Body of pancreas (tissue), 4 donors: ENCODE data around the gene CACNA2D3.

ENCODE experiments used
- POLR2A ChIP-seq, 3 donors: fragments of 450-650 bp; IDR thresholded peaks; one replicate each; pipeline ENCODE4 v1.6.1; 2016; ENCODE audit warnings: antibody characterized with exemption in 3 of 3, mild to moderate bottlenecking in 2 of 3
- TF ChIP-seq, protein P1 (sequence below), 7 experiments: fragments of 450-650 bp in 4 of 7; fragments of 200-600 bp in 3 of 7; sonication (generic) in 3 of 7; IDR thresholded peaks; one replicate each; pipeline ENCODE4 v1.5.1; 2016 to 2019; ENCODE audit warnings: antibody characterized with exemption in 7 of 7

DNA sequence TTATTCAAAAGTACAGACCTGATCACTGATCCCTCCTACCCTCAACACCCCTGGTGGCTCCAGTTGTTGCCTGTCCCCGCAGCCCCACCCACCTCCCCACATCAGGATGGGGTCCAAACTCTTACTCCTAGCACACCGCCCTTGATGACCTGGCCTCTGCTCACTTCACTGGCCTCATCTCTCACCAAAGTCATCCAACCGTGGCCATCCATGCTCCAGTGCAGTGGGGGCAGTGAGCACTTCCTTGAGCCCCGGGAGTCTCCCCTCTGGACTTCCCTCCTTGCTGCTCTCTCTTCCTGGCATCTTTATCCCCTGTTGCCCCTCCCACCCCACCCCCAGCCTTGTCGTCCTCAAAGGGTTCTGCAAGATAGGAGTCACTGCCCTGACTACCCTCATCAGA is 191.1 kb downstream of the CACNA2D3 start:
- TF ChIP-seq, protein P1, sequence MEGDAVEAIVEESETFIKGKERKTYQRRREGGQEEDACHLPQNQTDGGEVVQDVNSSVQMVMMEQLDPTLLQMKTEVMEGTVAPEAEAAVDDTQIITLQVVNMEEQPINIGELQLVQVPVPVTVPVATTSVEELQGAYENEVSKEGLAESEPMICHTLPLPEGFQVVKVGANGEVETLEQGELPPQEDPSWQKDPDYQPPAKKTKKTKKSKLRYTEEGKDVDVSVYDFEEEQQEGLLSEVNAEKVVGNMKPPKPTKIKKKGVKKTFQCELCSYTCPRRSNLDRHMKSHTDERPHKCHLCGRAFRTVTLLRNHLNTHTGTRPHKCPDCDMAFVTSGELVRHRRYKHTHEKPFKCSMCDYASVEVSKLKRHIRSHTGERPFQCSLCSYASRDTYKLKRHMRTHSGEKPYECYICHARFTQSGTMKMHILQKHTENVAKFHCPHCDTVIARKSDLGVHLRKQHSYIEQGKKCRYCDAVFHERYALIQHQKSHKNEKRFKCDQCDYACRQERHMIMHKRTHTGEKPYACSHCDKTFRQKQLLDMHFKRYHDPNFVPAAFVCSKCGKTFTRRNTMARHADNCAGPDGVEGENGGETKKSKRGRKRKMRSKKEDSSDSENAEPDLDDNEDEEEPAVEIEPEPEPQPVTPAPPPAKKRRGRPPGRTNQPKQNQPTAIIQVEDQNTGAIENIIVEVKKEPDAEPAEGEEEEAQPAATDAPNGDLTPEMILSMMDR (IDR thresholded peaks at IDR 0.05): no peak
- TF ChIP-seq POLR2A (IDR thresholded peaks at IDR 0.05): no peak
